ENCODE measurements around the gene HID1.

GRCh38 chr17:74920306-74920620, 52.3 kb downstream of the HID1 start:
- TF ChIP-seq CTCF (IDR thresholded peaks at IDR 0.05; ENCODE audit: low read depth, low read length) (no peak), POLR2A (IDR thresholded peaks at IDR 0.05; ENCODE audit: extremely low read depth, insufficient read length) (no peak)
- TF ChIP-seq, protein P1, sequence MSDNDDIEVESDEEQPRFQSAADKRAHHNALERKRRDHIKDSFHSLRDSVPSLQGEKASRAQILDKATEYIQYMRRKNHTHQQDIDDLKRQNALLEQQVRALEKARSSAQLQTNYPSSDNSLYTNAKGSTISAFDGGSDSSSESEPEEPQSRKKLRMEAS (IDR thresholded peaks at IDR 0.05; ENCODE audit: low read depth, low read length) = no peak
